Measurements from ENCODE around the gene BRMS1L. TPM values are rescaled to one million over a fixed set of nuclear protein-coding genes. Genes with fewer than 3 reads are reported as not detected.

BRMS1L gene
- total RNA-seq, 1 donor from 2014 or later = 13.1 TPM

GRCh38 chr14:35854696-35855270, 28.6 kb downstream of the BRMS1L start:
- Mint-ChIP-seq H3K36me3 (ENCODE audit: insufficient read depth) (peaks cover 34% of the 10 kb centered on the region), H3K27me3 (no peaks in the 10 kb centered on the region), H3K4me1 (ENCODE audit: low read depth) (no peaks in the 10 kb centered on the region), H3K9me3 (ENCODE audit: low read depth) (peaks cover 12% of the 10 kb centered on the region), H3K27ac (no peak overlapping the region), H3K4me3 (ENCODE audit: low read depth) (no peak overlapping the region)
- no peak for TF ChIP-seq CTCF (IDR thresholded peaks at IDR 0.05; ENCODE audit: unreplicated experiment)
- DNase-seq (ENCODE audit: low spot score, unreplicated experiment) = no peak

GRCh38 chr14:35855876-35856481, 29.8 kb downstream of the BRMS1L start:
- Mint-ChIP-seq H3K27ac (no peak overlapping the region), H3K9me3 (ENCODE audit: low read depth) (peaks cover 11% of the 10 kb centered on the region), H3K4me1 (ENCODE audit: low read depth) (no peaks in the 10 kb centered on the region), H3K36me3 (ENCODE audit: insufficient read depth) (peaks cover 27% of the 10 kb centered on the region), H3K4me3 (ENCODE audit: low read depth) (no peak overlapping the region), H3K27me3 (no peaks in the 10 kb centered on the region)
- TF ChIP-seq CTCF (IDR thresholded peaks at IDR 0.05; ENCODE audit: unreplicated experiment) = no peak
- DNase-seq (ENCODE audit: low spot score, unreplicated experiment) = no peak

- no peaks in the 10 kb centered on the region for H3K4me1 Mint-ChIP-seq (ENCODE audit: low read depth)
- no peaks in the 10 kb centered on the region for H3K9me3 Mint-ChIP-seq (ENCODE audit: low read depth)
- no peak for TF ChIP-seq CTCF (IDR thresholded peaks at IDR 0.05; ENCODE audit: unreplicated experiment)
- H3K4me3 Mint-ChIP-seq (ENCODE audit: low read depth) = no peak overlapping the region
- no peak for DNase-seq (ENCODE audit: low spot score, unreplicated experiment)
- no peak overlapping the region for H3K27ac Mint-ChIP-seq
- H3K27me3 Mint-ChIP-seq = no peaks in the 10 kb centered on the region
- peaks cover 19% of the 10 kb centered on the region for H3K36me3 Mint-ChIP-seq (ENCODE audit: insufficient read depth)
Measured at GRCh38 chr14:35858521-35859209, 32.5 kb downstream of the BRMS1L start.

- no peak for DNase-seq (ENCODE audit: low spot score, unreplicated experiment)
- H3K27ac Mint-ChIP-seq = no peak overlapping the region
- H3K27me3 Mint-ChIP-seq = no peaks in the 10 kb centered on the region
- H3K36me3 Mint-ChIP-seq (ENCODE audit: insufficient read depth) = peaks cover 28% of the 10 kb centered on the region
- H3K9me3 Mint-ChIP-seq (ENCODE audit: low read depth) = no peaks in the 10 kb centered on the region
- TF ChIP-seq CTCF (IDR thresholded peaks at IDR 0.05; ENCODE audit: unreplicated experiment) = no peak
- H3K4me3 Mint-ChIP-seq (ENCODE audit: low read depth) = no peak overlapping the region
- no peaks in the 10 kb centered on the region for H3K4me1 Mint-ChIP-seq (ENCODE audit: low read depth)
Measured at GRCh38 chr14:35861204-35861868, 35.2 kb downstream of the BRMS1L start.

- no peaks in the 10 kb centered on the region for H3K27me3 Mint-ChIP-seq
- H3K9me3 Mint-ChIP-seq (ENCODE audit: low read depth) = no peaks in the 10 kb centered on the region
- DNase-seq (ENCODE audit: low spot score, unreplicated experiment) = no peak
- H3K36me3 Mint-ChIP-seq (ENCODE audit: insufficient read depth) = peaks cover 20% of the 10 kb centered on the region
- no peak for TF ChIP-seq CTCF (IDR thresholded peaks at IDR 0.05; ENCODE audit: unreplicated experiment)
- H3K4me3 Mint-ChIP-seq (ENCODE audit: low read depth) = no peak overlapping the region
- no peaks in the 10 kb centered on the region for H3K4me1 Mint-ChIP-seq (ENCODE audit: low read depth)
- no peak overlapping the region for H3K27ac Mint-ChIP-seq
Measured at GRCh38 chr14:35865611-35866324, 39.6 kb downstream of the BRMS1L start.
